GM12878 (cell line): Measurements from ENCODE around the gene CCDC57.

Experiments used
- EZH2 ChIP-seq: IDR thresholded peaks from 2 replicates; pipeline ENCODE4 v1.6.1; 2012; ENCODE audit warnings: low read depth, mild to moderate bottlenecking, control low read depth, inconsistent platforms, low read length, borderline replicate concordance; ENCODE audit not compliant: control insufficient read depth
- FOS ChIP-seq: IDR thresholded peaks from 3 replicates; pipeline ENCODE4 v1.6.1; 2011; ENCODE audit warnings: borderline replicate concordance; ENCODE audit not compliant: insufficient read length; ENCODE audit errors: extremely low read depth
- NFYA ChIP-seq: IDR thresholded peaks from 2 replicates; pipeline ENCODE4 v1.6.1; 2011; ENCODE audit warnings: low read depth, mild to moderate bottlenecking, low read length, improper control_type of control experiment, borderline replicate concordance
- NFYB ChIP-seq: IDR thresholded peaks from 2 replicates; pipeline ENCODE4 v1.6.1; 2011; ENCODE audit warnings: low read depth, mild to moderate bottlenecking, low read length, improper control_type of control experiment, moderate library complexity; ENCODE audit not compliant: insufficient read depth
- POLR2AphosphoS5 ChIP-seq: IDR thresholded peaks from 2 replicates; pipeline ENCODE4 v1.6.1; 2011; ENCODE audit warnings: mild to moderate bottlenecking, low read length, inconsistent platforms
- RAD51 ChIP-seq: fragments of 450-650 bp; IDR thresholded peaks from 2 replicates; pipeline ENCODE4 v1.6.1; 2016; ENCODE audit warnings: moderate library complexity, mild to moderate bottlenecking, inconsistent platforms
- SPI1 ChIP-seq: IDR thresholded peaks from 2 replicates; pipeline ENCODE4 v1.6.1; 2011; ENCODE audit warnings: low read depth, mild to moderate bottlenecking, low read length, moderate library complexity, borderline replicate concordance; ENCODE audit not compliant: insufficient read depth
- YY1 ChIP-seq: IDR thresholded peaks from 2 replicates; pipeline ENCODE4 v1.6.1; 2011; ENCODE audit warnings: low read depth, mild to moderate bottlenecking, low read length
- TF ChIP-seq, protein P1 (sequence below), 3 experiments: IDR thresholded peaks in 2 of 3; conservative IDR thresholded peaks in 1 of 3; 2 replicates each; pipeline ENCODE4 v1.5.1; 2011; ENCODE audit warnings: low read depth in 3 of 3, low read length in 3 of 3, mild to moderate bottlenecking in 3 of 3, control low read depth in 2 of 3, moderate library complexity in 2 of 3, inconsistent platforms in 1 of 3, mixed read lengths in 1 of 3; ENCODE audit not compliant: control insufficient read depth in 2 of 3, insufficient read depth in 1 of 3; ENCODE audit errors: extremely low read depth in 1 of 3
- TF ChIP-seq, protein P2 (sequence below): IDR thresholded peaks from 2 replicates; pipeline ENCODE4 v1.6.1; 2011; ENCODE audit warnings: borderline replicate concordance, low read depth, mild to moderate bottlenecking, moderate library complexity, mixed read lengths, low read length; ENCODE audit not compliant: insufficient read depth; ENCODE audit errors: extremely low read length
- TF ChIP-seq, protein P3 (sequence below): IDR thresholded peaks from 2 replicates; pipeline ENCODE4 v1.6.1; 2011; ENCODE audit warnings: low read depth, mild to moderate bottlenecking, low read length, moderate library complexity, borderline replicate concordance; ENCODE audit errors: extremely low read depth
- TF ChIP-seq, protein P4 (sequence below): IDR thresholded peaks from 2 replicates; pipeline ENCODE4 v1.6.1; 2012; ENCODE audit warnings: low read depth, low read length, improper control_type of control experiment
- TF ChIP-seq, protein P5 (sequence below): fragments of 450-650 bp; formaldehyde crosslinking; IDR thresholded peaks from 2 replicates; pipeline ENCODE4 v1.4.0; 2020; ENCODE audit warnings: mild to moderate bottlenecking, moderate library complexity
- TF ChIP-seq, protein P6 (sequence below): fragments of 450-650 bp; IDR thresholded peaks from 2 replicates; pipeline ENCODE4 v1.6.1; 2018; ENCODE audit warnings: borderline replicate concordance, mild to moderate bottlenecking; ENCODE audit not compliant: partially characterized antibody

DNA sequence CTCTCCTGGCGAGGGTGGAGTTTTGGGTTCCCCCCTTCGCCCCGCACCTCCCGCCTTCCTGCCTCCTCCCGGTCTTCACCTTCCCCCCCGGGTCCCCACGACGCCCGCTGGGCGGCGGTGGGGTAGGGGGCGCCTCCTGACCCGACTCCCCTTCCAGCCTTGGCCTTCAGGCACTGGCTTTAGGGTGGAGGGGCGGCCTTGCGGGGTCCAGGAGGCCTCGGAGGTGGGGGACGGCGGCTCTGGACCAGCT lies 18.6 kb upstream of the CCDC57 start:
- TF ChIP-seq, protein P1, sequence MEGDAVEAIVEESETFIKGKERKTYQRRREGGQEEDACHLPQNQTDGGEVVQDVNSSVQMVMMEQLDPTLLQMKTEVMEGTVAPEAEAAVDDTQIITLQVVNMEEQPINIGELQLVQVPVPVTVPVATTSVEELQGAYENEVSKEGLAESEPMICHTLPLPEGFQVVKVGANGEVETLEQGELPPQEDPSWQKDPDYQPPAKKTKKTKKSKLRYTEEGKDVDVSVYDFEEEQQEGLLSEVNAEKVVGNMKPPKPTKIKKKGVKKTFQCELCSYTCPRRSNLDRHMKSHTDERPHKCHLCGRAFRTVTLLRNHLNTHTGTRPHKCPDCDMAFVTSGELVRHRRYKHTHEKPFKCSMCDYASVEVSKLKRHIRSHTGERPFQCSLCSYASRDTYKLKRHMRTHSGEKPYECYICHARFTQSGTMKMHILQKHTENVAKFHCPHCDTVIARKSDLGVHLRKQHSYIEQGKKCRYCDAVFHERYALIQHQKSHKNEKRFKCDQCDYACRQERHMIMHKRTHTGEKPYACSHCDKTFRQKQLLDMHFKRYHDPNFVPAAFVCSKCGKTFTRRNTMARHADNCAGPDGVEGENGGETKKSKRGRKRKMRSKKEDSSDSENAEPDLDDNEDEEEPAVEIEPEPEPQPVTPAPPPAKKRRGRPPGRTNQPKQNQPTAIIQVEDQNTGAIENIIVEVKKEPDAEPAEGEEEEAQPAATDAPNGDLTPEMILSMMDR (IDR thresholded peaks at IDR 0.05 in 2 of 3, conservative IDR thresholded peaks at IDR 0.05 in 1 of 3; ENCODE audit: control insufficient read depth in 2 of 3, extremely low read depth in 1 of 3, insufficient read depth in 1 of 3, low read depth in 3 of 3, low read length in 3 of 3), result no peak
- TF ChIP-seq, protein P2, sequence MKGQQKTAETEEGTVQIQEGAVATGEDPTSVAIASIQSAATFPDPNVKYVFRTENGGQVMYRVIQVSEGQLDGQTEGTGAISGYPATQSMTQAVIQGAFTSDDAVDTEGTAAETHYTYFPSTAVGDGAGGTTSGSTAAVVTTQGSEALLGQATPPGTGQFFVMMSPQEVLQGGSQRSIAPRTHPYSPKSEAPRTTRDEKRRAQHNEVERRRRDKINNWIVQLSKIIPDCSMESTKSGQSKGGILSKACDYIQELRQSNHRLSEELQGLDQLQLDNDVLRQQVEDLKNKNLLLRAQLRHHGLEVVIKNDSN, result no peak
- TF ChIP-seq SPI1 (no peak), EZH2 (no peak), YY1 (no peak), NFYA (no peak), RAD51 (no peak), POLR2AphosphoS5 (no peak), FOS (no peak), NFYB (no peak)
- TF ChIP-seq, protein P3, sequence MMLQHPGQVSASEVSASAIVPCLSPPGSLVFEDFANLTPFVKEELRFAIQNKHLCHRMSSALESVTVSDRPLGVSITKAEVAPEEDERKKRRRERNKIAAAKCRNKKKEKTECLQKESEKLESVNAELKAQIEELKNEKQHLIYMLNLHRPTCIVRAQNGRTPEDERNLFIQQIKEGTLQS, result no peak
- TF ChIP-seq, protein P4, sequence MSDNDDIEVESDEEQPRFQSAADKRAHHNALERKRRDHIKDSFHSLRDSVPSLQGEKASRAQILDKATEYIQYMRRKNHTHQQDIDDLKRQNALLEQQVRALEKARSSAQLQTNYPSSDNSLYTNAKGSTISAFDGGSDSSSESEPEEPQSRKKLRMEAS, result no peak
- TF ChIP-seq, protein P5, sequence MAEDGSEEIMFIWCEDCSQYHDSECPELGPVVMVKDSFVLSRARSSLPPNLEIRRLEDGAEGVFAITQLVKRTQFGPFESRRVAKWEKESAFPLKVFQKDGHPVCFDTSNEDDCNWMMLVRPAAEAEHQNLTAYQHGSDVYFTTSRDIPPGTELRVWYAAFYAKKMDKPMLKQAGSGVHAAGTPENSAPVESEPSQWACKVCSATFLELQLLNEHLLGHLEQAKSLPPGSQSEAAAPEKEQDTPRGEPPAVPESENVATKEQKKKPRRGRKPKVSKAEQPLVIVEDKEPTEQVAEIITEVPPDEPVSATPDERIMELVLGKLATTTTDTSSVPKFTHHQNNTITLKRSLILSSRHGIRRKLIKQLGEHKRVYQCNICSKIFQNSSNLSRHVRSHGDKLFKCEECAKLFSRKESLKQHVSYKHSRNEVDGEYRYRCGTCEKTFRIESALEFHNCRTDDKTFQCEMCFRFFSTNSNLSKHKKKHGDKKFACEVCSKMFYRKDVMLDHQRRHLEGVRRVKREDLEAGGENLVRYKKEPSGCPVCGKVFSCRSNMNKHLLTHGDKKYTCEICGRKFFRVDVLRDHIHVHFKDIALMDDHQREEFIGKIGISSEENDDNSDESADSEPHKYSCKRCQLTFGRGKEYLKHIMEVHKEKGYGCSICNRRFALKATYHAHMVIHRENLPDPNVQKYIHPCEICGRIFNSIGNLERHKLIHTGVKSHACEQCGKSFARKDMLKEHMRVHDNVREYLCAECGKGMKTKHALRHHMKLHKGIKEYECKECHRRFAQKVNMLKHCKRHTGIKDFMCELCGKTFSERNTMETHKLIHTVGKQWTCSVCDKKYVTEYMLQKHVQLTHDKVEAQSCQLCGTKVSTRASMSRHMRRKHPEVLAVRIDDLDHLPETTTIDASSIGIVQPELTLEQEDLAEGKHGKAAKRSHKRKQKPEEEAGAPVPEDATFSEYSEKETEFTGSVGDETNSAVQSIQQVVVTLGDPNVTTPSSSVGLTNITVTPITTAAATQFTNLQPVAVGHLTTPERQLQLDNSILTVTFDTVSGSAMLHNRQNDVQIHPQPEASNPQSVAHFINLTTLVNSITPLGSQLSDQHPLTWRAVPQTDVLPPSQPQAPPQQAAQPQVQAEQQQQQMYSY (CRISPR knock-in tag), result no peak
- TF ChIP-seq, protein P6, sequence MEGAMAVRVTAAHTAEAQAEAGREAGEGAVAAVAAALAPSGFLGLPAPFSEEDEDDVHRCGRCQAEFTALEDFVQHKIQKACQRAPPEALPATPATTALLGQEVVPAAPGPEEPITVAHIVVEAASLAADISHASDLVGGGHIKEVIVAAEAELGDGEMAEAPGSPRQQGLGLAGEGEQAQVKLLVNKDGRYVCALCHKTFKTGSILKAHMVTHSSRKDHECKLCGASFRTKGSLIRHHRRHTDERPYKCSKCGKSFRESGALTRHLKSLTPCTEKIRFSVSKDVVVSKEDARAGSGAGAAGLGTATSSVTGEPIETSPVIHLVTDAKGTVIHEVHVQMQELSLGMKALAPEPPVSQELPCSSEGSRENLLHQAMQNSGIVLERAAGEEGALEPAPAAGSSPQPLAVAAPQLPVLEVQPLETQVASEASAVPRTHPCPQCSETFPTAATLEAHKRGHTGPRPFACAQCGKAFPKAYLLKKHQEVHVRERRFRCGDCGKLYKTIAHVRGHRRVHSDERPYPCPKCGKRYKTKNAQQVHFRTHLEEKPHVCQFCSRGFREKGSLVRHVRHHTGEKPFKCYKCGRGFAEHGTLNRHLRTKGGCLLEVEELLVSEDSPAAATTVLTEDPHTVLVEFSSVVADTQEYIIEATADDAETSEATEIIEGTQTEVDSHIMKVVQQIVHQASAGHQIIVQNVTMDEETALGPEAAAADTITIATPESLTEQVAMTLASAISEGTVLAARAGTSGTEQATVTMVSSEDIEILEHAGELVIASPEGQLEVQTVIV, result no peak
